22Rv1 (cell line): ENCODE data around the gene ZMYND15.

Source experiments
- CTCF ChIP-seq: fragments of 450-650 bp; IDR thresholded peaks from 2 replicates; pipeline ENCODE4 v1.5.1; 2017; ENCODE audit warnings: mild to moderate bottlenecking
- ZFX ChIP-seq: fragments of 450-650 bp; IDR thresholded peaks from 2 replicates; pipeline ENCODE4 v1.6.1; 2017; ENCODE audit warnings: antibody characterized with exemption, borderline replicate concordance

- TF ChIP-seq CTCF (no peak), ZFX (no peak)
Measured at GRCh38 chr17:4704991-4705390, 34.6 kb upstream of the ZMYND15 start.
